ENCODE results near the gene ACSL4. TPM values are rescaled to one million over a fixed set of nuclear protein-coding genes. Genes with fewer than 3 reads are reported as not detected.
A peak's percentile ranks its signal among the peaks of the same experiment; 100 is the strongest.
"Not testable (repeated sequence)": the region's sequence is repeated elsewhere in the genome, so short reads cannot be mapped to it uniquely, and the experiment has no call there.

Gene ACSL4
- total RNA-seq, 3 donors from 2014 or later (not counting 1 experiment from before 2014, with no cell fraction given) = 19.8 to 28.4 (median 21.7) TPM

GRCh38 chrX:109656774-109657173, 76.3 kb downstream of the ACSL4 start:
- ATAC-seq = no peak
- intact Hi-C loops (cut with micrococcal nuclease) = no loop called here
- no peak overlapping the region for H3K4me3 ChIP-seq (ENCODE audit: low read length)
- Mint-ChIP-seq H3K4me1 (peaks cover 5 to 23% of the 10 kb centered on the region in 2 donors), H3K36me3 (peaks cover 11% of the 10 kb centered on the region), H3K4me3 (no peak overlapping the region), H3K27me3 (ENCODE audit: low read depth in 2 of 2) (no peaks in the 10 kb centered on the region), H3K9me3 (peaks cover 0 to 4% of the 10 kb centered on the region in 2 donors), H3K27ac (no peak overlapping the region)
- no peak for DNase-seq
- no peaks in the 10 kb centered on the region for H3K27me3 ChIP-seq (ENCODE audit: control insufficient read depth, insufficient read depth, low read length)
- peaks cover 15% of the 10 kb centered on the region for H3K36me3 ChIP-seq (ENCODE audit: control insufficient read depth, insufficient read depth, low read length)
- no peak overlapping the region for H3K27ac ChIP-seq (ENCODE audit: low read length)
- H3K9me3 ChIP-seq (ENCODE audit: control insufficient read depth, insufficient read depth, low read length) = no peaks in the 10 kb centered on the region
- no peaks in the 10 kb centered on the region for H3K4me1 ChIP-seq (ENCODE audit: control insufficient read depth, insufficient read depth, low read length)
- WGBS (ENCODE audit: insufficient coverage) = 94% methylated on average over 3 of the region's 4 CpGs
- TF ChIP-seq, protein P1, sequence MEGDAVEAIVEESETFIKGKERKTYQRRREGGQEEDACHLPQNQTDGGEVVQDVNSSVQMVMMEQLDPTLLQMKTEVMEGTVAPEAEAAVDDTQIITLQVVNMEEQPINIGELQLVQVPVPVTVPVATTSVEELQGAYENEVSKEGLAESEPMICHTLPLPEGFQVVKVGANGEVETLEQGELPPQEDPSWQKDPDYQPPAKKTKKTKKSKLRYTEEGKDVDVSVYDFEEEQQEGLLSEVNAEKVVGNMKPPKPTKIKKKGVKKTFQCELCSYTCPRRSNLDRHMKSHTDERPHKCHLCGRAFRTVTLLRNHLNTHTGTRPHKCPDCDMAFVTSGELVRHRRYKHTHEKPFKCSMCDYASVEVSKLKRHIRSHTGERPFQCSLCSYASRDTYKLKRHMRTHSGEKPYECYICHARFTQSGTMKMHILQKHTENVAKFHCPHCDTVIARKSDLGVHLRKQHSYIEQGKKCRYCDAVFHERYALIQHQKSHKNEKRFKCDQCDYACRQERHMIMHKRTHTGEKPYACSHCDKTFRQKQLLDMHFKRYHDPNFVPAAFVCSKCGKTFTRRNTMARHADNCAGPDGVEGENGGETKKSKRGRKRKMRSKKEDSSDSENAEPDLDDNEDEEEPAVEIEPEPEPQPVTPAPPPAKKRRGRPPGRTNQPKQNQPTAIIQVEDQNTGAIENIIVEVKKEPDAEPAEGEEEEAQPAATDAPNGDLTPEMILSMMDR (IDR thresholded peaks at IDR 0.05) = no peak

DNA sequence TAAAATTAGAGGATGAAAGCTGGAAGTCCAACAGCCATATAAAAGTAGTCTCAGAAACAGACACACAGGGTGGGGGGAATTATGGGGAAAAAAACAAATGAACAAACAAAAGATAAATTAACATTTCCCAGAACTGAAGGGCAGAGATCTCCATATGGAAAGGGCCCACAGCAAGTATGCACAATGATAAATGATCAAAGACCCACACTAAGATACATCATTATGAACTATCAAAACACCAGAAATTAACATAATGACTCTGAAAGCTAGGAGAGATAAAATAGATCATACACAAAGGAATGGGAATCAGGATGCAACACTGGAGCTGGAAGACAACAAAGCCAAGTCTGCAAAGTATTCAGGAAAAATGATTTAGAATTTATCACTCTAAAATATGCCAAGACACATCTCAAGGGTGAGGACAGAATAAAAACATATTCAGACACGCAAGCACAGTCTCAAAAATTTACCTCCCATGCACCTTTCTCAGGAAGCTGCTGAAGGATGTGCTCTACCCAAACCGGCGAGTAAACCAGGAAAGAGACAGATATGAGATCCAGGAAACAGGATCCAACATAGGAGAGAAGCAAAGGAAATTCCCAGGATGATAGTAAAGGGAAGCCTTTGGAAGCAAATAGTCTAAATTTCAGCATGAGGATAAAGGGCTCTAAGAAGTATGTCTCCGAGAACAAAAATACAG, 77.4 kb downstream of the ACSL4 start:
- H3K36me3 Mint-ChIP-seq = peaks cover 11% of the 10 kb centered on the region
- 76% methylated on average over 2 of the region's 4 CpGs for WGBS (ENCODE audit: insufficient coverage)
- H3K4me3 ChIP-seq (ENCODE audit: low read length) = no peak overlapping the region
- no peak overlapping the region for H3K27ac ChIP-seq (ENCODE audit: low read length)
- H3K4me3 Mint-ChIP-seq = no peak overlapping the region
- peak overlapping the region in 1 of 2 donors; percentile 12 for H3K27ac Mint-ChIP-seq
- peaks cover 15% of the 10 kb centered on the region for H3K36me3 ChIP-seq (ENCODE audit: control insufficient read depth, insufficient read depth, low read length)
- ATAC-seq = no peak
- H3K4me1 ChIP-seq (ENCODE audit: control insufficient read depth, insufficient read depth, low read length) = no peaks in the 10 kb centered on the region
- H3K9me3 ChIP-seq (ENCODE audit: control insufficient read depth, insufficient read depth, low read length) = no peaks in the 10 kb centered on the region
- TF ChIP-seq, protein P1 (IDR thresholded peaks at IDR 0.05) = no peak
- H3K27me3 ChIP-seq (ENCODE audit: control insufficient read depth, insufficient read depth, low read length) = no peaks in the 10 kb centered on the region
- H3K4me1 Mint-ChIP-seq = peaks cover 5 to 22% of the 10 kb centered on the region in 2 donors
- no peak for DNase-seq
- peaks cover 0 to 4% of the 10 kb centered on the region in 2 donors for H3K9me3 Mint-ChIP-seq
- H3K27me3 Mint-ChIP-seq (ENCODE audit: low read depth in 2 of 2) = no peaks in the 10 kb centered on the region
- intact Hi-C loops (cut with micrococcal nuclease) = no loop called here

GRCh38 chrX:109654516-109655109, 78.4 kb downstream of the ACSL4 start:
- peaks cover 11% of the 10 kb centered on the region for H3K36me3 Mint-ChIP-seq
- no peak overlapping the region for H3K27ac ChIP-seq (ENCODE audit: low read length)
- H3K4me3 Mint-ChIP-seq = no peak overlapping the region
- 92% methylated on average over 4 of the region's 5 CpGs for WGBS (ENCODE audit: insufficient coverage)
- no peaks in the 10 kb centered on the region for H3K4me1 ChIP-seq (ENCODE audit: control insufficient read depth, insufficient read depth, low read length)
- H3K9me3 Mint-ChIP-seq = peaks cover 0 to 4% of the 10 kb centered on the region in 2 donors
- intact Hi-C loops (cut with micrococcal nuclease) = no loop called here
- DNase-seq (no peak), ATAC-seq (no peak)
- H3K9me3 ChIP-seq (ENCODE audit: control insufficient read depth, insufficient read depth, low read length) = no peaks in the 10 kb centered on the region
- H3K4me3 ChIP-seq (ENCODE audit: low read length) = no peak overlapping the region
- peaks cover 14% of the 10 kb centered on the region for H3K36me3 ChIP-seq (ENCODE audit: control insufficient read depth, insufficient read depth, low read length)
- H3K4me1 Mint-ChIP-seq = peaks cover 5 to 19% of the 10 kb centered on the region in 2 donors
- no peaks in the 10 kb centered on the region for H3K27me3 Mint-ChIP-seq (ENCODE audit: low read depth in 2 of 2)
- TF ChIP-seq, protein P1 (IDR thresholded peaks at IDR 0.05) = no peak
- no peaks in the 10 kb centered on the region for H3K27me3 ChIP-seq (ENCODE audit: control insufficient read depth, insufficient read depth, low read length)
- H3K27ac Mint-ChIP-seq = peak overlapping the region; percentile 2 to 12

DNA sequence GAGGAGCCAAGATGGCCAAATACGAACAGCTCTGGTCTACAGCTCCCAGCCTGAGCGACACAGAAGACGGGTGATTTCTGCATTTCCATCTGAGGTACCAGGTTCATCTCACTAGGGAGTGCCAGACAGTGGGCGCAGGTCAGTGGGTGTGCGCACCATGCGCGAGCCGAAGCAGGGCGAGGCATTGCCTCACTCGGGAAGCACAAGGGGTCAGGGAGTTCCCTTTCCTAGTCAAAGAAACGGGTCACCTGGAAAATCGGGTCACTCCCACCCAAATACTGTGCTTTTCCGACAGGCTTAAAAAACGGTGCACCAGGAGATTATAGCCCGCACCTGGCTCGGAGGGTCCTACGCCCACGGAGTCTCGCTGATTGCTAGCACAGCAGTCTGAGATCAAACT, 88.4 kb downstream of the ACSL4 start:
- H3K27ac ChIP-seq (ENCODE audit: low read length); H3K36me3 ChIP-seq (ENCODE audit: control insufficient read depth, insufficient read depth, low read length); H3K9me3 Mint-ChIP-seq; DNase-seq; H3K36me3 Mint-ChIP-seq; H3K27me3 ChIP-seq (ENCODE audit: control insufficient read depth, insufficient read depth, low read length); H3K4me1 ChIP-seq (ENCODE audit: control insufficient read depth, insufficient read depth, low read length); H3K4me3 Mint-ChIP-seq; H3K4me3 ChIP-seq (ENCODE audit: low read length); H3K4me1 Mint-ChIP-seq; intact Hi-C loops (cut with micrococcal nuclease); H3K27ac Mint-ChIP-seq; H3K9me3 ChIP-seq (ENCODE audit: control insufficient read depth, insufficient read depth, low read length); H3K27me3 Mint-ChIP-seq (ENCODE audit: low read depth in 2 of 2); ATAC-seq: not testable (repeated sequence)
- 93% methylated on average over 6 of the region's 19 CpGs for WGBS (ENCODE audit: insufficient coverage)

All from natural killer cell (primary cell).